Chondrocyte (in vitro differentiated cells): ENCODE data around the gene C12orf76. TPM values are rescaled to one million over a fixed set of nuclear protein-coding genes. Genes with fewer than 3 reads are reported as not detected.

ENCODE experiments used
- total RNA-seq: library from RNA; stranded (reverse); gene quantifications from 3 replicates; pipeline ENCODE4 v1.2.1, GENCODE V29; 2021

Gene C12orf76
- total RNA-seq, 1 donor from 2014 or later = 8.2 TPM

Other genes with a start within 250 kb of the C12orf76 start
- gene TRPV4, start 215.1 kb downstream of the C12orf76 start, total RNA-seq = 1.2 to 2.2 TPM (median 1.8 TPM) in 3 replicates
- gene GLTP, start 168.0 kb downstream of the C12orf76 start, total RNA-seq = 38.7 to 40.7 TPM (median 40.5 TPM) in 3 replicates
- gene TCHP, start 148.2 kb downstream of the C12orf76 start, total RNA-seq = 9.8 to 12.6 TPM (median 11.7 TPM) in 3 replicates
- 35.4 to 48.6 TPM (median 38.1 TPM) in 3 replicates for gene GIT2, start 52.2 kb downstream of the C12orf76 start, total RNA-seq
- 34.8 to 37.6 TPM (median 37.6 TPM) in 3 replicates for gene ANKRD13A, start 49.1 kb downstream of the C12orf76 start, total RNA-seq
- 8.6 to 10.9 TPM (median 8.9 TPM) in 3 replicates for gene IFT81, start 75.8 kb upstream of the C12orf76 start, total RNA-seq
- gene ATP2A2, start 232.7 kb upstream of the C12orf76 start, total RNA-seq = 163 to 218 TPM (median 216 TPM) in 3 replicates